GM12801 (cell line): Measurements from ENCODE around the gene ZNF518A.

Experiments used
- TF ChIP-seq, protein P1 (sequence below): IDR thresholded peaks from one replicate; pipeline ENCODE4 v1.5.1; 2011; ENCODE audit warnings: control low read depth; ENCODE audit not compliant: insufficient read length; ENCODE audit errors: extremely low read depth

ZNF518A gene

DNA sequence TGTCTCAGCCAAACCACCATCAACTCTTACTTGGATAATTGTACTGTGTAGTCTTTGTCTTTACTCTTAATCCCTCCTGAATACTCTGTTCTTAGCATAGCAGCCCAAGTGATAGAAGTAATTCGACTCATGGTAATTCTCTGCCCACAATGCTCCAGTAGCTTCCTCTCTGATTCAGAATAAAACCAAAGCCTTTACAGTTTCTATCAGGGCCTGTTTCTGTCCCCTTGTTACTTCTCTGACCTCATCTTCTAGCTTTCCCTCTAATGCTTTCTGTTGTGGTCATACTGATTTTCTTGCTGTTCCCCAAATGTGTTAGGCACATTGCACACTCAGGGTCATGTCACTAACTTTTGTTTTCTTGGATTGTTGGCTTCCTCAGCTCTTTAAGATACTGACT is 8.0 kb downstream of the ZNF518A start:
- TF ChIP-seq, protein P1, sequence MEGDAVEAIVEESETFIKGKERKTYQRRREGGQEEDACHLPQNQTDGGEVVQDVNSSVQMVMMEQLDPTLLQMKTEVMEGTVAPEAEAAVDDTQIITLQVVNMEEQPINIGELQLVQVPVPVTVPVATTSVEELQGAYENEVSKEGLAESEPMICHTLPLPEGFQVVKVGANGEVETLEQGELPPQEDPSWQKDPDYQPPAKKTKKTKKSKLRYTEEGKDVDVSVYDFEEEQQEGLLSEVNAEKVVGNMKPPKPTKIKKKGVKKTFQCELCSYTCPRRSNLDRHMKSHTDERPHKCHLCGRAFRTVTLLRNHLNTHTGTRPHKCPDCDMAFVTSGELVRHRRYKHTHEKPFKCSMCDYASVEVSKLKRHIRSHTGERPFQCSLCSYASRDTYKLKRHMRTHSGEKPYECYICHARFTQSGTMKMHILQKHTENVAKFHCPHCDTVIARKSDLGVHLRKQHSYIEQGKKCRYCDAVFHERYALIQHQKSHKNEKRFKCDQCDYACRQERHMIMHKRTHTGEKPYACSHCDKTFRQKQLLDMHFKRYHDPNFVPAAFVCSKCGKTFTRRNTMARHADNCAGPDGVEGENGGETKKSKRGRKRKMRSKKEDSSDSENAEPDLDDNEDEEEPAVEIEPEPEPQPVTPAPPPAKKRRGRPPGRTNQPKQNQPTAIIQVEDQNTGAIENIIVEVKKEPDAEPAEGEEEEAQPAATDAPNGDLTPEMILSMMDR = no peak

- TF ChIP-seq, protein P1 = no peak
These were observed 22.3 kb downstream of the ZNF518A start for GRCh38 chr10:96152437-96152836.

DNA sequence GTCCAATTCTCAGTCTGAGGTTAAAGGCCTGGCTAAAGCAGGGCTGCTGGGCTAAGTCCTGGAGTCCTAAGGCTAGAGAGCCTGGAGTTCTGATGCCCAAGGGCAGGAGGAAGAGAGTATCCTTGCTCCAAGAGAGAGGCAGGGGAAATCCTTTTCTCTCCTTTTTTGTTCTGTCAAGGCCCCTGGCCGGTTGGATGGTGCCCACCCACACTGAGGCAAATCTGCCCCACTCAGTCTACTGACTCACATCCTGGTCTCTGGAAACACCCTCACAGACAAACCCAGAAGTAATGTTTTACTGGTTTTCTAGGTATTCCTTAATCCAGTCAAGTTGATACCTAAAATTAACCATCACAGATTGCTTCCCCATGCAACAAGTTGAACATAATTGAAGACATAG is 23.0 kb downstream of the ZNF518A start:
- TF ChIP-seq, protein P1 = no peak

DNA sequence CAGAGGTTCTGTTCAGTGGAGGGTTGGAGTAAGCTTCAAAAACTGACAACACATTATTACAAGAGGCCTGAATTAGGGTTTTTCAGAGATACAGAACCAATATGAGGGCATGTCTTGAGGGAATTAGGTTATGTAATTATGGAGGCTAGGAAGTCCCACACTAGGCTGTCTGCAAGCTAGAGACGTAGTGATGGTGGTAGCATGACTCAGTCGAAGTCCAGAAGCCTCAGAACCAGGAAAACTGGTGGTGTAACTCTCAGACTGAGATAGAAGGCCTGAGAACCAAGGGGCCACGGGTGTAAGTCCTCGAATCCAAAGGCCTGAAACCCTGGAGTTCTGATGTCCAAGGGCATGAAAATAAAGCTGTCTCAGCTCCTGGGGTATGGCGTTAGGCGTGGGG is 35.6 kb downstream of the ZNF518A start:
- TF ChIP-seq, protein P1 = no peak

DNA sequence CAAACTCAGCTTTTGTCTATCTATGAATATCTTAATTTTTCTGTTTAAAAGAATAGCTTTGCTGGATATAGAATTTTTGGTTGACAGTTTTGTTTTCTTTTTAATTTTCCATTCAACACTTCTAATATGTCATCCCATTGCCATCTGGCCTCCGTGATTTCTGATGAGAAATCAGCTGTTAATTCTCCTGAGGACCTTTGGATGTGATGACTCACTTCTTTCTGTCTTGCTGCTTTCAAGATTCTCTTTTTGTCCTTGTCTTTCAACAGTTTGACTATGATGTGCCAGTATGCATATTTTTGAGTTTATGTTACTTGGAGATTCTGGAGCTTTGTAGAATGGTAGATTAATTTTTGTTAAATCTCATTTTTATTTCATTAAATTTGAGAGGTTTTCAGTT is 38.4 kb downstream of the ZNF518A start:
- TF ChIP-seq, protein P1 = no peak

DNA sequence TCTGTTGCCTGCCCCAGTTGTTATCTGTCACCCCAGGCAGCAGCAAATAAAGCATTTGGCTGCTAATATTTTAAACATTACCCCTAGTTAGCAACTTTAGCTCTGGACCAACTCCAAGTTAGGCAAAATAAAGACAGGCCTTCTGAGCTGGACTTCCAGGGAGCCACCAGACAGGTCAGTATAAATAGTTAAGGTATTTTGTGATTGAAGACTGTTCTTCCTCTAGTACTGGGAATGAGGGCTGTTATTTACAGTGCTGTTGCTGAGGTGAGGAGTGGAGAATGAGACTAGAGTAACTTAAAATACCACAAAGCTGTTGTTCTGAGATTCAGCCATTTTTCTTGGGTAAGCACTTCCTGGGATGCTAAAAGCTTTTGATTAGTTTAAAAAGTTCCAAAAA is 40.1 kb downstream of the ZNF518A start:
- TF ChIP-seq, protein P1 = no peak

- TF ChIP-seq, protein P1 = no peak
These were observed 42.6 kb downstream of the ZNF518A start for GRCh38 chr10:96172666-96173065.

- TF ChIP-seq, protein P1 = no peak
These were observed 46.9 kb downstream of the ZNF518A start for GRCh38 chr10:96176985-96177384.
